Measurements from ENCODE around the gene TCF7.

- TF ChIP-seq EP300 (IDR thresholded peaks at IDR 0.05), result no peak
- TF ChIP-seq CTCF (IDR thresholded peaks at IDR 0.05), result no peak
- TF ChIP-seq POLR2AphosphoS5 (IDR thresholded peaks at IDR 0.05), result no peak
- no peak for TF ChIP-seq POLR2A (IDR thresholded peaks at IDR 0.05)
Observed at GRCh38 chr5:134110382-134110781, 4.1 kb upstream of the TCF7 start.
